ENCODE data around the gene ANKRD2.

Gene ANKRD2

GRCh38 chr10:97566336-97566996, 6.1 kb upstream of the ANKRD2 start:
- no peak for TF ChIP-seq TAF1 (IDR thresholded peaks at IDR 0.05; ENCODE audit: low read depth)
- no peak for TF ChIP-seq CEBPB (IDR thresholded peaks at IDR 0.05)
- TF ChIP-seq EGR1 (IDR thresholded peaks at IDR 0.05), result no peak
- no peak for TF ChIP-seq TEAD4 (IDR thresholded peaks at IDR 0.05)
- no peak for TF ChIP-seq YY1 (IDR thresholded peaks at IDR 0.05; ENCODE audit: low read depth)
- TF ChIP-seq FOXM1 (IDR thresholded peaks at IDR 0.05; ENCODE audit: borderline replicate concordance, low read depth), result no peak
- TF ChIP-seq REST (IDR thresholded peaks at IDR 0.05; ENCODE audit: low read depth), result no peak
- TF ChIP-seq ZBTB7A (IDR thresholded peaks at IDR 0.05; ENCODE audit: low read depth), result no peak
- no peak for TF ChIP-seq MAX (IDR thresholded peaks at IDR 0.05)

GRCh38 chr10:97567891-97568290, 4.7 kb upstream of the ANKRD2 start:
- no peak for TF ChIP-seq TCF12 (IDR thresholded peaks at IDR 0.05; ENCODE audit: low read depth)
- no peak for TF ChIP-seq EGR1 (IDR thresholded peaks at IDR 0.05)
- TF ChIP-seq TEAD4 (IDR thresholded peaks at IDR 0.05), result no peak
- TF ChIP-seq FOXM1 (IDR thresholded peaks at IDR 0.05; ENCODE audit: borderline replicate concordance, low read depth), result no peak
- no peak for TF ChIP-seq REST (IDR thresholded peaks at IDR 0.05; ENCODE audit: low read depth)
- TF ChIP-seq ZBTB7A (IDR thresholded peaks at IDR 0.05; ENCODE audit: low read depth), result no peak
- TF ChIP-seq YY1 (IDR thresholded peaks at IDR 0.05; ENCODE audit: low read depth), result no peak
- TF ChIP-seq CEBPB (IDR thresholded peaks at IDR 0.05), result no peak

GRCh38 chr10:97570146-97570788, 2.3 kb upstream of the ANKRD2 start:
- TF ChIP-seq NFIC (IDR thresholded peaks at IDR 0.05) (no peak), YY1 (IDR thresholded peaks at IDR 0.05; ENCODE audit: low read depth) (no peak), FOXM1 (IDR thresholded peaks at IDR 0.05; ENCODE audit: borderline replicate concordance, low read depth) (no peak), CEBPB (IDR thresholded peaks at IDR 0.05) (no peak), TCF12 (IDR thresholded peaks at IDR 0.05; ENCODE audit: low read depth) (no peak), CREB1 (IDR thresholded peaks at IDR 0.05; ENCODE audit: low read depth) (no peak), USF1 (IDR thresholded peaks at IDR 0.05) (no peak), MAX (IDR thresholded peaks at IDR 0.05) (no peak), EP300 (IDR thresholded peaks at IDR 0.05; ENCODE audit: borderline replicate concordance) (no peak), TAF1 (IDR thresholded peaks at IDR 0.05; ENCODE audit: low read depth) (no peak), TEAD4 (IDR thresholded peaks at IDR 0.05) (no peak)

- TF ChIP-seq EP300 (IDR thresholded peaks at IDR 0.05; ENCODE audit: borderline replicate concordance), result no peak
- TF ChIP-seq TCF12 (IDR thresholded peaks at IDR 0.05; ENCODE audit: low read depth), result no peak
- no peak for TF ChIP-seq TEAD4 (IDR thresholded peaks at IDR 0.05)
- TF ChIP-seq REST (IDR thresholded peaks at IDR 0.05; ENCODE audit: low read depth), result no peak
- TF ChIP-seq CREB1 (IDR thresholded peaks at IDR 0.05; ENCODE audit: low read depth), result no peak
- TF ChIP-seq USF1 (IDR thresholded peaks at IDR 0.05), result no peak
- no peak for TF ChIP-seq CEBPB (IDR thresholded peaks at IDR 0.05)
Observed at GRCh38 chr10:97570789-97571471, 1.6 kb upstream of the ANKRD2 start.

All from Ishikawa (cell line).